RCC 7860 (cell line): Measurements from ENCODE around the gene EDIL3.
"Not testable (repeated sequence)": the region's sequence is repeated elsewhere in the genome, so short reads cannot be mapped to it uniquely, and the experiment has no call there.

Experiments used
- DNase-seq: peaks from one replicate; pipeline ENCODE4 v3.0.0-alpha.2; 2015; ENCODE audit warnings: low spot score
- FAIRE-seq: peaks from 2 replicates; lab custom pipeline; 2012; peaks lifted over from hg19 to GRCh38; lab: Jason Lieb, UNC

The EDIL3 gene

DNA sequence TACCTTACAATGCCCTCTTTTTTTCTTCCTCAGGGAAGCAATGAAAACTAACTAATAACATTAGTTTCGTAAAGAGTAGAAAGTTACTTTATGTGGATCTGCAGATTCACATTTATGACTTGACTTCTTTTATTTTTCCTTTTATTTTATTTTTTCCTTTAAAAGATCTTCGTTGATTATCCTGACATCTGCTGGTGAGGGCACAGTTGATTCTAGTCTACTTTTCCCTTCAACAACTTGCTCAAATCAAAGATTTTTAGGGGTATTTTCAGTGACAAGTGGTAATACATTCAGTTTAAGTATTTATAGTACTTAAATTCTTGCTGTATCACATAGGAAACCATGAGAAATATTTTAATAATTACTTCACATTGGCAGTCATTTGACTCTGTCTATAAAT is 4.9 kb downstream of the EDIL3 start:
- FAIRE-seq (no peak), DNase-seq (no peak)

GRCh38 chr5:84378961-84379360 is 5.7 kb downstream of the EDIL3 start:
- peak; percentile 35 for DNase-seq
- peak; percentile 28 for FAIRE-seq

DNA sequence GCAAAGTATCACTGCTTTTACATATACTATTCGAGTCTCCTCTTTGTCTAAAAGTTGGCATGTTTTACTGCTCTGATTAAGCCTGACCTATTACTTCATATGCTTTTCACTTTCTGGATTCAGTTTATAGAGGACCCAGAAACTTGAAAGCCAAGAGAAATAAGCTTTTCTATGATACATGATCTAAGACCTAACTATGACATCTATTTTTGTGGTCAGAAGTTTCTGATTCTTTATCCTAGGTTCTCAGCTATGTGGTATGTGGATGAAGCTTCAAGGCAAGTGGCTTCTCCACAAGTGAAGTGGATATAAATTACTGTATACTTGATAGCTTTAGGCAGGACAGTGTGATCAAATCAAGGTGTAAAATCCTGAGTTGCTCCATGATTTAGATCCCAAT is 6.3 kb downstream of the EDIL3 start:
- peak; percentile 36 for FAIRE-seq

GRCh38 chr5:84376346-84376745 is 8.3 kb downstream of the EDIL3 start:
- FAIRE-seq (no peak), DNase-seq (no peak)

More for the DNA sequence above, 6.3 kb downstream of the EDIL3 start:
- DNase-seq, result peak; percentile 59

GRCh38 chr5:84374568-84374967 is 10.1 kb downstream of the EDIL3 start:
- FAIRE-seq, result no peak
- peak; percentile 29 for DNase-seq

- DNase-seq (no peak), FAIRE-seq (no peak)
Measured at GRCh38 chr5:84373506-84373905, 11.2 kb downstream of the EDIL3 start.

GRCh38 chr5:84372066-84372695 is 12.5 kb downstream of the EDIL3 start:
- DNase-seq (no peak), FAIRE-seq (no peak)

DNA sequence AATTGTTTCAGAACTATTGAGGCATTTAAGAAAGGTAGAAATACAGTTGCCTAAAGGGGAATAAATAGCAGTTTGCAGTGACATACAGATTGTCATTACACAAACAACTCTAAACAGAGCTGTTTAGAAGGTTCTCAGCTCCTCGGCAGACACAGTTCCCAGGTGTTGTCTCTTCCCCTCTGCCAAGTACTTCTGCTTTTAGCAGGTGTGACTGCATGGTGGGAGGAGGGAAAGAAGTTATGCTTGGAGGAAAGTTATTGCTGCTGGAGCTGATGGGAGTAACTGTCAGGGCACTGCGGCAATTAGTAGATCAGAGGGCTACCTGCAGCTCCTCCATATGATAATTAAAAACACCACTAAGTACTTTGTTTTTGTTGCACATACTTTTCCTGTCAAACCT is 14.5 kb downstream of the EDIL3 start:
- no peak for DNase-seq

DNA sequence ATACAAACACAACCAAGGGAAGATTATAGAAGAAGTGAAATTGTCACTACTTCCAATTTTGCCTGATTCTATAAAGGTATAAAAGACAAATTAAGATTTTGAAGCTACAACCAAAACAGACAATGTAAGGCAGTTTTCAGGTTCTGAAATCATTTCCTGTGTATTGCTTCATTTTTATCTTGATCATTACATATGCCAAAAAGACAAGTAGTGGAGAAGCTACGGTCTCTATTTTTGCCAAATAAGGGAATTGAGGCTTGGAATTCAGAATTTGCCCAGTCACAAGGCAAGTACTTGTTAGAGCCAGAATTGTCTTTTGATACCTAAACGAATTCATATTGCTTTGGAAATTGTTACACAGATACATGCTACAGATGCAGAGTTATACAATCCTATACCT is 20.6 kb downstream of the EDIL3 start:
- DNase-seq (no peak), FAIRE-seq (no peak)

More for the DNA sequence above, 14.5 kb downstream of the EDIL3 start:
- FAIRE-seq, result no peak

GRCh38 chr5:84362061-84362720 is 22.5 kb downstream of the EDIL3 start:
- DNase-seq, result no peak
- FAIRE-seq, result no peak

DNA sequence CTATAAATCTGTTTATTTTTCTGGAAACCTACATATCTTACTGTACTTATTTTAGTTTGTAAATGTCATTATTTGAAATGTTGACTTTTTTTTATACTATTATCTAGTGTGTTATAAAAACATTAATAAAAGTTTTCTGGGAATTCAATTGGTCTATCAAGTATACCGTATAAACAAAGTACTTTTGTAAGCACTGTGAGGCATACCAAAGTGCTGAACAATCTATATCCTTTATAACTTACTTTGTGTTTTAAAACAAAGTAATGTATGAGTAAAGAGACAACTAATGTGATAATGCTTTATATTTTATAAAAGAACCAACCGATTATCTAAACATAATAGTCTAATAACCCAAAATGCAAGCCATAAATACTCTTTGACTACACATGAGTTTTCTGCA is 23.1 kb downstream of the EDIL3 start:
- DNase-seq, result no peak
- no peak for FAIRE-seq

GRCh38 chr5:84360056-84360455 is 24.6 kb downstream of the EDIL3 start:
- FAIRE-seq (no peak), DNase-seq (no peak)

- FAIRE-seq, result no peak
- DNase-seq, result peak; percentile 37
Measured at GRCh38 chr5:84354101-84354500, 30.6 kb downstream of the EDIL3 start.

GRCh38 chr5:84344788-84345187 is 39.9 kb downstream of the EDIL3 start:
- FAIRE-seq (no peak), DNase-seq (no peak)

GRCh38 chr5:84343171-84343570 is 41.5 kb downstream of the EDIL3 start:
- no peak for FAIRE-seq
- no peak for DNase-seq

DNA sequence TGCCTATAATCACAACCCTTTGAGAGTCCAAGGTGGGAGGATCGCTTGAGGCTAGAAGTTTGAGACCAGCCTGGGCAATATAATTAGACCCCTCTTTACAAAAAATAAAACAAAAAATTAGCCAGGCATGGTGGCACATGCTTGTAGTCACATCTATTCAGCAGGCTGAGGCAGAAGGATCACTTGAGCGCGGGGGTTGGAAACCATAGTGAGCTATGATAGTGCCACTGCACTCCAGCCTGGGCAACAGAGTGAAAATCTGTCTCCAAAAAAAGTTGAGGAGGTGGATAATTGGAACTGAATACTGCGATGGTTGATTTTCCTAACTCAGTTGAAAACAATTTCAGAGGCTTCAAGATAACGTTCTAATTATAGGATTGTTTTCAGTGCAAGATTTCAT is 52.6 kb downstream of the EDIL3 start:
- FAIRE-seq (no peak), DNase-seq (no peak)

GRCh38 chr5:84327591-84327990 is 57.1 kb downstream of the EDIL3 start:
- no peak for DNase-seq
- no peak for FAIRE-seq

DNA sequence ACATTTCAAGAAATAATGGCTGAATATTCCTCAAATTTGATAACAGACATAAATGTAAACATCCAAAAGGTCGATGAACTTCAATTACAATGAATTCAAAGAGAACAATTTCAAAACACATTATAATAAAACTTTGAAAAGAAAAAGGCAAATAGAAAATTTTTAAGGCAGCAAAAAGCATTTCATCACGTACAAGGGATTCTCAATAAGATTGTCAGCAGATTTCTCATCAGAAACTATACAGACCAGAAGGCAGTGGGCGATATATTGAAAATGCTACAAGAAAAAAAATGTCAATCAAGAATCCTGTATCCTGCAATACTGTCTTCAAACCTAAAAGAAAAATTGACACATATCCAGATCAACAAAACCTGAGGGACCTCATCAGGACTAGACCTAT is 62.0 kb downstream of the EDIL3 start:
- FAIRE-seq (no peak), DNase-seq (no peak)

DNA sequence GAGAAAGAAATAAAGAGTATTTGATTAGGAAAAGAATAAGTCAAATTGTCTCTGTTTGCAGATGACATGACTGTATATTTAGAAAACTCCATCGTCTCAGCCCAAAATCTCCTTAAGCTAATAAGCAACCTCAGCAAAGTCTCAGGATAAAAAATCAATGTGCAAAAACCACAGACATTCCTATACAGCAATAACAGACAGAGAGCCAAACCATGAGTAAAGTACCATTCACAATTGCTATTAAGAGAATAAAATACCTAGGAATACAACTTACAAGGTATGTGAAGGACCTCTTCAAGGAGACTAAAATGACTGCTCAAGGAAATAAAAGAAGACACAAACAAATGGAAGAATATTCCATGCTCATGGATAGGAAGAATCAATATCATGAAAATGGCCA is 66.9 kb downstream of the EDIL3 start:
- not testable (repeated sequence) for FAIRE-seq

GRCh38 chr5:84312280-84312679 is 72.4 kb downstream of the EDIL3 start:
- not testable (repeated sequence) for DNase-seq, FAIRE-seq

More for the DNA sequence above, 66.9 kb downstream of the EDIL3 start:
- DNase-seq, result not testable (repeated sequence)

DNA sequence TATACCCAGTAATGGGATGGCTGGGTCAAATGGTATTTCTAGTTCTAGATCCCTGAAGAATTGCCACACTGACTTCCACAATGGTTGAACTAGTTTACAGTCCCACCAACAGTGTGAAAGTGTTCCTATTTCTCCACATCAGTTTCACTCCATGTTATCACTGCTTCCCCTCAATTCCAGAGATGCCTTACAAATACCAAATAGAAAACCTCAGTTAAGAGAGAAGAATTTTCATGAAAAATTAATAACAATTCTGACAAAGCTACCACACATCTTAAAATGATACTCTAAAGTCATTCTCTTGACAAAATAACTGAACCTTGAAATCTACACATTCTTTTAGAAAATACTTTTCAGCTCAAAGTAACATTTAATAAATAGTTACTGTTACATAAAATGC is 74.8 kb downstream of the EDIL3 start:
- not testable (repeated sequence) for DNase-seq, FAIRE-seq

DNA sequence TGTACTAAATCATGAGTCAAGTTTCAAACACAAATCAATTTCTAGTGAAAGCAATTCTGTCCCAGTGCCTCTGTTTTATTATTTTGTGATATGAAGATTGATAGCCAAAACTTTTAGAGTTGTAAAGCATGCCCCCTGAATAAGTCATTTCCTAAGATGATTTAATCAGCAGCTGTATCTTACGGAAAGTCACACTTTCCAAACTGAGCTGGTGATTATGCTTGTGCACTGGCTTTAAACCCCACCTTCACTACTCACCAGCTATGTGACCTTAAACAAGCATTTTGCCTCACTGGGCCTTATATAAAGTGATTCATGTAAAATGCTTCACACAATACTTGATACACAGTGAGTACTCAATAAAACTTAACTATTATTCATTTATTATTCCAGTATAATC is 78.1 kb downstream of the EDIL3 start:
- no peak for FAIRE-seq
- no peak for DNase-seq

GRCh38 chr5:84304599-84304998 is 80.1 kb downstream of the EDIL3 start:
- DNase-seq, result no peak
- no peak for FAIRE-seq
